HCT116 (cell line): ENCODE measurements around the gene RIPK3. TPM values are rescaled to one million over a fixed set of nuclear protein-coding genes. Genes with fewer than 3 reads are reported as not detected.

Experiments used
- ATAC-seq: fragments of 200-7000 bp; cut with Tn5 transposase; 2 replicates; pipeline ENCODE4 v1.9.1; 2020; ENCODE audit warnings: mild to moderate bottlenecking, moderate library complexity
- BruUV-seq: library from RNA; stranded (reverse); fragments of 400-500 nt; replicated peaks from 2 replicates; lab custom pipeline; 2021; lab: Mats Ljungman, UMichigan
- CTCF ChIA-PET: fragments of 300-600 bp; sonication (Branson Sonifier 250); formaldehyde crosslinking; loops from one replicate; lab custom pipeline; 2021; ENCODE audit warnings: antibody characterized with exemption; lab: Charles Lee
- POLR2A ChIA-PET: fragments of 300-600, 350-600 bp; sonication (Branson Sonifier 250); formaldehyde crosslinking; loops from one replicate; lab custom pipeline; 2021; ENCODE audit warnings: antibody characterized with exemption; lab: Charles Lee
- RAD21 ChIA-PET, 2 experiments: fragments of 300-600 bp; sonication (Branson Sonifier 250); formaldehyde crosslinking; loops; one replicate each; lab custom pipeline; 2023; ENCODE audit warnings: low total read pairs in 2 of 2; ENCODE audit not compliant: uncharacterized antibody in 2 of 2, unreplicated experiment in 2 of 2, low non-redundant PET in 1 of 2; lab: Charles Lee
- DNase-seq: peaks from one replicate; pipeline ENCODE4 v3.0.0-alpha.2; 2010; ENCODE audit warnings: low read depth, low spot score
- H2AFZ ChIP-seq: fragments of 200-600 bp; shearing (Covaris generic), sonication (generic); 2 replicates; pipeline ENCODE4 v1.6.1; 2017; ENCODE audit warnings: low read depth, mixed run types, mixed read lengths, antibody characterized with exemption, low read length; ENCODE audit not compliant: poor library complexity, severe bottlenecking
- H3K27ac ChIP-seq: 2 replicates; pipeline ENCODE4 v1.5.1; 2012; ENCODE audit warnings: low read depth, low read length
- H3K27me3 ChIP-seq: fragments of 200-600 bp; sonication (generic); 2 replicates; pipeline ENCODE4 v1.6.1; 2016; ENCODE audit warnings: mixed run types, low read length, mixed read lengths; ENCODE audit not compliant: insufficient read depth
- H3K36me3 ChIP-seq, 2 experiments: fragments of 200-500 bp in 1 of 2; fragments of 200-600 bp in 1 of 2; sonication (Bioruptor generic) in 1 of 2; sonication (generic) in 1 of 2; 2 replicates each; pipeline versions ENCODE4 v1.5.1 to v1.6.1; 2014 to 2016; ENCODE audit warnings: low read length in 2 of 2, inconsistent platforms in 1 of 2, mixed read lengths in 1 of 2, mixed run types in 1 of 2; ENCODE audit not compliant: insufficient read depth in 2 of 2, control insufficient read depth in 1 of 2
- H3K4me1 ChIP-seq, 2 experiments: fragments of 200-600 bp in 1 of 2; sonication (generic) in 1 of 2; 2 replicates each; pipeline versions ENCODE4 v1.5.1 to v1.6.1; 2012 to 2017; ENCODE audit warnings: low read length in 2 of 2, inconsistent platforms in 1 of 2, mild to moderate bottlenecking in 1 of 2, mixed read lengths in 1 of 2, mixed run types in 1 of 2, moderate library complexity in 1 of 2; ENCODE audit not compliant: insufficient read depth in 2 of 2, control insufficient read depth in 1 of 2
- H3K4me2 ChIP-seq: fragments of 200-600 bp; sonication (generic); 2 replicates; pipeline ENCODE4 v1.6.1; 2017; ENCODE audit warnings: mixed run types, low read length, mixed read lengths
- H3K4me3 ChIP-seq, 2 experiments: fragments of 200-600 bp in 1 of 2; sonication (generic) in 1 of 2; replicated peaks in 1 of 2; 2 replicates each; pipeline ENCODE4 v1.5.1; 2011 to 2016; ENCODE audit warnings: low read length in 2 of 2, control low read depth in 1 of 2, low read depth in 1 of 2, mild to moderate bottlenecking in 1 of 2, mixed read lengths in 1 of 2, mixed run types in 1 of 2
- H3K79me2 ChIP-seq: fragments of 200-600 bp; sonication (generic); 2 replicates; pipeline ENCODE4 v1.6.1; 2017; ENCODE audit warnings: mild to moderate bottlenecking, mixed run types, low read length, moderate library complexity, mixed read lengths; ENCODE audit not compliant: insufficient read depth
- H3K9ac ChIP-seq: fragments of 200-600 bp; sonication (generic); 2 replicates; pipeline ENCODE4 v1.6.1; 2016; ENCODE audit warnings: low read length, mixed read lengths
- H3K9me2 ChIP-seq: fragments of 200-600 bp; sonication (generic), shearing (Covaris generic); 2 replicates; pipeline ENCODE4 v1.6.1; 2017; ENCODE audit warnings: mixed run types, mild to moderate bottlenecking, moderate library complexity; ENCODE audit not compliant: insufficient read depth
- H3K9me3 ChIP-seq, 2 experiments: fragments of 200-500 bp in 1 of 2; fragments of 200-600 bp in 1 of 2; sonication (Bioruptor generic) in 1 of 2; sonication (generic) in 1 of 2; 2 replicates each; pipeline ENCODE4 v1.6.1; 2014 to 2017; ENCODE audit warnings: low read length in 2 of 2, mixed read lengths in 2 of 2, inconsistent platforms in 1 of 2, low read depth in 1 of 2, mild to moderate bottlenecking in 1 of 2, mixed run types in 1 of 2, moderate library complexity in 1 of 2; ENCODE audit not compliant: control insufficient read depth in 1 of 2, insufficient read depth in 1 of 2
- H4K20me1 ChIP-seq: fragments of 200-600 bp; sonication (generic), shearing (Covaris generic); 2 replicates; pipeline ENCODE4 v1.6.1; 2017; ENCODE audit warnings: mixed run types, mild to moderate bottlenecking, moderate library complexity; ENCODE audit not compliant: insufficient read depth
- CEBPB ChIP-seq: IDR thresholded peaks from 2 replicates; pipeline ENCODE4 v1.6.1; 2012; ENCODE audit warnings: low read depth
- CTCF ChIP-seq, 3 experiments: fragments of 200-600 bp in 1 of 3; sonication (generic) in 1 of 3; IDR thresholded peaks in 2 of 3; conservative IDR thresholded peaks in 1 of 3; 2 replicates each; pipeline ENCODE4 v1.5.1; 2012 to 2017; ENCODE audit warnings: low read depth in 2 of 3, low read length in 2 of 3, antibody characterized with exemption in 1 of 3, borderline replicate concordance in 1 of 3, control low read depth in 1 of 3, mild to moderate bottlenecking in 1 of 3, mixed read lengths in 1 of 3, mixed run types in 1 of 3, moderate library complexity in 1 of 3; ENCODE audit not compliant: insufficient read depth in 1 of 3
- ELF1 ChIP-seq: IDR thresholded peaks from 2 replicates; pipeline ENCODE4 v1.6.1; 2012; ENCODE audit warnings: low read depth, borderline replicate concordance
- EZH2 ChIP-seq: fragments of 200-600 bp; sonication (generic); IDR thresholded peaks from 2 replicates; pipeline ENCODE4 v1.6.1; 2017; ENCODE audit warnings: antibody characterized with exemption, mixed run types
- POLR2A ChIP-seq: IDR thresholded peaks from 2 replicates; pipeline ENCODE4 v1.7.0; 2011; ENCODE audit warnings: borderline replicate concordance; ENCODE audit not compliant: insufficient read depth, insufficient read length; ENCODE audit errors: extremely low read depth
- POLR2AphosphoS5 ChIP-seq: IDR thresholded peaks from 2 replicates; pipeline ENCODE4 v1.6.1; 2011; ENCODE audit warnings: mild to moderate bottlenecking, low read depth, low read length, moderate library complexity
- REST ChIP-seq: IDR thresholded peaks from 2 replicates; pipeline ENCODE4 v1.6.1; 2012; ENCODE audit warnings: low read depth
- SIN3A ChIP-seq: IDR thresholded peaks from 2 replicates; pipeline ENCODE4 v1.6.1; 2012; ENCODE audit warnings: low read depth
- SP1 ChIP-seq: IDR thresholded peaks from 2 replicates; pipeline ENCODE4 v1.6.1; 2012; ENCODE audit warnings: low read depth
- SRF ChIP-seq: IDR thresholded peaks from 2 replicates; pipeline ENCODE4 v1.6.1; 2012; ENCODE audit warnings: low read depth
- YY1 ChIP-seq: IDR thresholded peaks from 2 replicates; pipeline ENCODE4 v1.6.1; 2011; ENCODE audit warnings: low read length, low read depth, moderate library complexity, mild to moderate bottlenecking; ENCODE audit not compliant: insufficient replicate concordance; ENCODE audit errors: extremely low read depth
- ZBTB33 ChIP-seq: IDR thresholded peaks from 2 replicates; pipeline ENCODE4 v1.6.1; 2011; ENCODE audit warnings: mild to moderate bottlenecking, low read length, moderate library complexity; ENCODE audit not compliant: insufficient replicate concordance; ENCODE audit errors: extremely low read depth
- intact Hi-C: fragments of 100-400 bp; cut with micrococcal nuclease; formaldehyde crosslinking; loops from 2 replicates; pipeline ENCODE4 v1.10.0; 2022
- total RNA-seq: library from RNA; stranded (reverse); gene quantifications from one replicate; pipeline ENCODE4 v1.2.1, GENCODE V29; 2021; ENCODE audit not compliant: unreplicated experiment

Gene RIPK3
- total RNA-seq, 1 experiment from 2014 or later: not detected

GRCh38 chr14:24349742-24350141 lies 10.0 kb upstream of the RIPK3 start:
- RAD21 ChIA-PET: no interaction called here
- intact Hi-C loops: no loop called here
- no peak overlapping the region for H2AFZ ChIP-seq
- no peak overlapping the region for H3K27ac ChIP-seq
- BruUV-seq: no TSS peak
- POLR2A ChIA-PET: no interaction called here
- H3K4me1 ChIP-seq: peaks cover 5 to 17% of the 10 kb centered on the region in 2 experiments; a peak in 3 of 4 replicates
- no peaks in the 10 kb centered on the region for H3K9me3 ChIP-seq
- H3K36me3 ChIP-seq: no peaks in the 10 kb centered on the region
- ATAC-seq (no peak), DNase-seq (no peak)
- no peaks in the 10 kb centered on the region for H3K27me3 ChIP-seq
- H3K4me3 ChIP-seq: no peak overlapping the region
- no peaks in the 10 kb centered on the region for H3K79me2 ChIP-seq
- no peaks in the 10 kb centered on the region for H4K20me1 ChIP-seq
- CTCF ChIA-PET: no interaction called here
- no peak overlapping the region for H3K9ac ChIP-seq
- H3K4me2 ChIP-seq: no peak overlapping the region
- TF ChIP-seq SRF (no peak), POLR2AphosphoS5 (no peak), CTCF (IDR thresholded peaks at IDR 0.05 in 2 of 3, conservative IDR thresholded peaks at IDR 0.05 in 1 of 3; ENCODE audit: borderline replicate concordance in 1 of 3, insufficient read depth in 1 of 3, low read depth in 2 of 3, low read length in 2 of 3) (no peak), SP1 (no peak), POLR2A (no peak), ZBTB33 (no peak), ELF1 (no peak), CEBPB (no peak), REST (no peak), YY1 (no peak), SIN3A (no peak), EZH2 (no peak)
- no peaks in the 10 kb centered on the region for H3K9me2 ChIP-seq
